Natural killer cell treated with Interleukin-12 subunit alpha and Interleukin-12 subunit beta and Interleukin-15 and Interleukin-18, amount 100 ng/mL, for 72 hours (primary cell): ENCODE measurements around the gene STMP1. TPM values are rescaled to one million over a fixed set of nuclear protein-coding genes. Genes with fewer than 3 reads are reported as not detected.
A peak's percentile ranks its signal among the peaks of the same experiment; 100 is the strongest.
"Not testable (repeated sequence)": the region's sequence is repeated elsewhere in the genome, so short reads cannot be mapped to it uniquely, and the experiment has no call there.

Experiments used
- ATAC-seq, 2 donors: fragments of 150-1000 bp; cut with Tn5 transposase in 1 of 2; sonication (Bioruptor Pico), chemical (Tn5 transposase) in 1 of 2; 2 replicates each; pipeline ENCODE4 v1.10.0; 2021
- DNase-seq: peaks from one replicate; pipeline ENCODE4 v3.0.0; 2022; ENCODE audit warnings: low spot score
- H3K27ac Mint-ChIP-seq, 2 donors: 1 replicate in 1 of 2; 2 replicates in 1 of 2; pipeline ENCODE4 v1.8.0; 2022; ENCODE audit warnings: mixed read lengths in 2 of 2, mild to moderate bottlenecking in 1 of 2, moderate library complexity in 1 of 2
- H3K27me3 Mint-ChIP-seq, 2 donors: 1 replicate in 1 of 2; 2 replicates in 1 of 2; pipeline ENCODE4 v1.8.0; 2022; ENCODE audit warnings: mixed read lengths in 2 of 2
- H3K36me3 Mint-ChIP-seq: one replicate; pipeline ENCODE4 v1.8.0; 2022; ENCODE audit warnings: mixed read lengths
- H3K4me1 Mint-ChIP-seq, 2 donors: 1 replicate in 1 of 2; 2 replicates in 1 of 2; pipeline ENCODE4 v1.8.0; 2022; ENCODE audit warnings: low read depth in 2 of 2, mixed read lengths in 2 of 2, mild to moderate bottlenecking in 1 of 2
- H3K4me3 Mint-ChIP-seq: one replicate; pipeline ENCODE4 v1.8.0; 2022; ENCODE audit warnings: mixed read lengths
- H3K9me3 Mint-ChIP-seq: 2 replicates; pipeline ENCODE4 v1.8.0; 2022; ENCODE audit warnings: mixed read lengths
- total RNA-seq, 2 donors: library from RNA; stranded (reverse); gene quantifications; one replicate each; pipeline ENCODE4 v1.2.3, GENCODE V29; 2022

Gene STMP1
- total RNA-seq, result 10 to 100 TPM; 17.3 to 20.0 TPM

DNA sequence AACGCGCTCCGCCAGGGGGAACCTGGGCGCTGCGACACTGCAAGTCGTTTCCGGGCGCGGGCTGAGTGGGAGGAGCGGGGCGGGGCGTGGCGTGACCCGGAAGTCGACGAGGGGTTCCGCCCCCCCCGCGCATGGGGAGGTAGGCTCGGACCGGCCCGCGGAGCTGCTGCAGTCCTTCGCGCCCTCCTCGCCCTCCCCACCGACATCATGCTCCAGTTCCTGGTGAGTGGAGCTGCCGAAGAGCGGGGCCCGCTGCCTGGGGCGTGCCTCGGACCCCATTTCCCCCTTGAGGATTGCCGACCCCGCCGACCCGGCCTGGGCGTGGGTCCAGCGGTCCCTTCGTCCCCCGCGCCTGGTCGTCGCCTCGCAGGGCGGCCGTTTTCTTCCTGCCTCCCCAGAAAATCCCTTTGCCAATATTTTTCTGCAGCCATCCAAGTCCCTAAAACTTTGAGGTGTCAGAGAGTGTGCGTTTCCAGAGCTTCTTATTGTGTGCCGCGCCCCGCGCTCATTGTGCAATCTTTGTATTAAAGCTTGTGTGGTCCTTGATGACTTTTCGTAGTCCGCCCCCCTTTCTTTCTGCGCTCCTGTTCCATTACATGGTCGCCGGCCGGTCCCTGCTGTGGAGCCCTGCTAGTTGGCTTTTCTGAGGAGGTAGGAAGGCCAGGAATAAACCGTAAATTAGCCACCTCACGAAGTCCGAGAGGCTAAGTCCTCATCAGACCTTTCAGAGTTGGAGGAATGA, at the start of gene STMP1:
Gene STMP1 (plus strand): TSS at position 142 of the 742 bp plus-strand sequence.
- peaks cover 4% of the 10 kb centered on the region for H3K9me3 Mint-ChIP-seq
- H3K4me1 Mint-ChIP-seq, result peaks cover 32 to 38% of the 10 kb centered on the region in 2 donors
- H3K27ac Mint-ChIP-seq, result peak within 1 kb of the TSS; percentile 94 to 95
- H3K4me3 Mint-ChIP-seq, result peak within 1 kb of the TSS; percentile 100
- DNase-seq, result peak; percentile 97
- peaks cover 5% of the 10 kb centered on the region for H3K36me3 Mint-ChIP-seq
- H3K27me3 Mint-ChIP-seq, result peaks cover 0 to 2% of the 10 kb centered on the region in 2 donors
- peak; percentile 97 to 99 for ATAC-seq

DNA sequence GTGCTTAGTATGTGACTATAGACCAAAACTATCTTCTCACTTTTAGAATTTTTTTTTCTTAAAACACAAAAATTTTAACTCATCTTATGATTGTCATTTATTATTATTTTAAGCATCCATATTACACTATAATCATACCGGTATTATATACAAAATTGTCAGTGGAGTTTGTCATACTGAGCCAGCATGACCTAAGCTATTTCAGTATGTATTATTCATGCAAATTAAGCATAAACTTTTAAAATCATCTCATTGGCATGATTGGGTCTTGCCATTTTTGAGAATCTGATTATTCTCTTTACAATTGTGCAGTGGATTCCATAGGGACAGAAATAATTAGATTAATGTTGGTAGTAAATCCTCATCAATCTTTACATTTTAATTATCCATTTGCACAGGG, 46.2 kb upstream of the STMP1 start:
- Mint-ChIP-seq H3K27me3 (no peaks in the 10 kb centered on the region), H3K4me1 (no peaks in the 10 kb centered on the region), H3K36me3 (peaks cover 30% of the 10 kb centered on the region), H3K27ac (no peak overlapping the region), H3K9me3 (no peaks in the 10 kb centered on the region), H3K4me3 (no peak overlapping the region)
- ATAC-seq (no peak), DNase-seq (no peak)

DNA sequence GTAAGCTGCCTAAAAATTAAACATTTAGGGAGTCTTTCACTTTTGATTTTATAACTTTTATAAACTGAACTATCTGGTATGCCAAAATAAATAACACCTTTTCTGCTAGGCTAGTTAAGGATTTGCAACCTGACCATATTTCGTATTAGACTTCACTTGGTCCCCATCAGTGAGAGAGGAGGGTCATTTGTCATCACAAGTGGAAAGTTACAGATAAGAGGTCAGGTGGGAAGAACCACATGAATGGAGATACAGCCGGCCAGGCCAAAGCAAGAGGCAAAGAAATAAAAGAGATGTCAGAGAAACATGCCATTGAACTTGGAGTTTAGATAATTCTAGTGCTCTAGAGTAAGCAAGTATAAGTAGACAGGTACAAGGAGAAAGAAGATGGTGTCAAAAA, 44.5 kb upstream of the STMP1 start:
- Mint-ChIP-seq H3K4me1 (no peaks in the 10 kb centered on the region), H3K9me3 (no peaks in the 10 kb centered on the region), H3K27ac (no peak overlapping the region), H3K4me3 (no peak overlapping the region), H3K27me3 (no peaks in the 10 kb centered on the region), H3K36me3 (peaks cover 26% of the 10 kb centered on the region)
- ATAC-seq (no peak), DNase-seq (no peak)

DNA sequence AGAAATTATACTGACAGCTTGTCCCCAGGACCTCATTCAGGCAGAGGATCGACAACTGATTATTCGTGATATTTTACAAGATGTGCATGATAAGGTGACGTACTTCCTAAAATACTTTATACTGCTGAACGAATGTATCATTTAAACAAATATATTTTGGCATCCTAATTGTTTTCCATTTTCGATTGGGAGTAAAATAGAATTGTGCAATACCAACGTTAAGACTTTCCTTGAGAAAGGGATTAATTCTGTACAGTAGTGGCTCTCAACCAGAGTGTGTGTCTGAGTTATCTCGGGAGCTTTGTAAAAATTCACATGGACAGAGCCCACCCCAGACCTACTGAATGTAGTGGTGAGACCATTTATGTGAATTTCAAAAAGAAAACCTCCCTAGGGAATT, 43.8 kb upstream of the STMP1 start:
- DNase-seq, result no peak
- ATAC-seq, result no peak
- Mint-ChIP-seq H3K36me3 (peaks cover 26% of the 10 kb centered on the region), H3K4me1 (no peaks in the 10 kb centered on the region), H3K27ac (no peak overlapping the region), H3K9me3 (no peaks in the 10 kb centered on the region), H3K4me3 (no peak overlapping the region), H3K27me3 (no peaks in the 10 kb centered on the region)

DNA sequence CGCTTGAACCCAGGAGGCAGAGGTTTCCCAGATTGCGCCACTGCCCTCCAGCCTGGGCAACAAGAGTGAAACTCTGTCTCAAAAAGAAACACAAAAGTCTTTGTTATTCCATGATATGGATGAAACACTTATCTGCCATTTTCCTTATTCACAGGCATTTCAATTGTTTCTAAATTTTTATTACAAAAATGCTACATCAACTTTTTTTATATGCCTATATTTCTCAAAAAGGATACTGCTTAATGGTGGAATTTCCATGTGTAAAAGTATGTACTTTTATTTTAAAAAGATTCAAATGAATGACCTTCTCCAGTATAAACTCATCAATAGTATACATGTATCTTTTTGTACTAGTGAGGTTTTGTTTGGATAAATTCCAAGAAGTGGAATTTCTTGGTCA, 41.9 kb upstream of the STMP1 start:
- Mint-ChIP-seq H3K9me3 (no peaks in the 10 kb centered on the region), H3K36me3 (peaks cover 34% of the 10 kb centered on the region), H3K4me1 (no peaks in the 10 kb centered on the region), H3K27me3 (no peaks in the 10 kb centered on the region), H3K27ac (no peak overlapping the region), H3K4me3 (no peak overlapping the region)
- ATAC-seq, result no peak
- DNase-seq, result no peak

DNA sequence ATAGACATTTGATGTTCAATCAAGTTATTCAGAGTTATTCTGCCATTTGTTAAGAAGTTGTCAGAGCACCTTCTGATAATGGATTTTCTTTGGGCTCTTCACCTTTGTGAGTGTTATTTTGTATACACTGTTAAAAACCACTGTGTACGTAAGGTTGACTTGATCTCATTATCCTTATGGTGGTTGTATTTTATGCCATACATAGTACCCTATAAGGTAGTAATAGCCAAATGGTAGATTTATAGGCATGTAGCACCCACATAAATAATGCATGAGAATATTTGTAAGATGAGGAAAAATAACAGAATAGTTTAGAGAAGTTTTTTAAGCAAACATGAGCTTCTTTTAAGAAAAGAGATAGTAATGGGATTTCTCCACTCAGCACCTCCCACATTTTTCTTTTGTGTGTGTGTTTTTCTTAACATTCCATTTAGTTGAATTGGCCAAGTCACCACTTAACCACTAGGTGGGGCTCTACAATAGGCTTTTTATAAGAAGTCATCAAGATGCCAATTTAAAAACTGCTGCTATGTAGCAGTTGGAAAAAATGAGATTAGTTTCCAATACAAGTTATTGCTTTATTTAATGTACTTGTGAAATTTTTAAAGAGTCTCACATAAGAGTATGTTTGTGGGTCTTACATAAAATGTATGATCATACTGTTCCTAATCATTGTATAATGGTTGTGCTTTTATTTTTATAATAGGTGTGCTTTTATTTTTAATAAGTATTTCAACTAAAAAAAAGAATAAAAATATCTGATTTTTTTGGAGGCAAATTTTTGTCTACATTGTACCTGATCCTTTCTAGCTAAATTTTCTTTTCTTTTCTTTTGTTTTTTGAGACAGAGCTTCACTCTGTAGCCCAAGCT, 41.1 kb upstream of the STMP1 start:
- DNase-seq (no peak), ATAC-seq (no peak)
- no peak overlapping the region for H3K4me3 Mint-ChIP-seq
- no peak overlapping the region for H3K27ac Mint-ChIP-seq
- H3K36me3 Mint-ChIP-seq, result peaks cover 34% of the 10 kb centered on the region
- no peaks in the 10 kb centered on the region for H3K9me3 Mint-ChIP-seq
- H3K4me1 Mint-ChIP-seq, result no peaks in the 10 kb centered on the region
- H3K27me3 Mint-ChIP-seq, result no peaks in the 10 kb centered on the region

DNA sequence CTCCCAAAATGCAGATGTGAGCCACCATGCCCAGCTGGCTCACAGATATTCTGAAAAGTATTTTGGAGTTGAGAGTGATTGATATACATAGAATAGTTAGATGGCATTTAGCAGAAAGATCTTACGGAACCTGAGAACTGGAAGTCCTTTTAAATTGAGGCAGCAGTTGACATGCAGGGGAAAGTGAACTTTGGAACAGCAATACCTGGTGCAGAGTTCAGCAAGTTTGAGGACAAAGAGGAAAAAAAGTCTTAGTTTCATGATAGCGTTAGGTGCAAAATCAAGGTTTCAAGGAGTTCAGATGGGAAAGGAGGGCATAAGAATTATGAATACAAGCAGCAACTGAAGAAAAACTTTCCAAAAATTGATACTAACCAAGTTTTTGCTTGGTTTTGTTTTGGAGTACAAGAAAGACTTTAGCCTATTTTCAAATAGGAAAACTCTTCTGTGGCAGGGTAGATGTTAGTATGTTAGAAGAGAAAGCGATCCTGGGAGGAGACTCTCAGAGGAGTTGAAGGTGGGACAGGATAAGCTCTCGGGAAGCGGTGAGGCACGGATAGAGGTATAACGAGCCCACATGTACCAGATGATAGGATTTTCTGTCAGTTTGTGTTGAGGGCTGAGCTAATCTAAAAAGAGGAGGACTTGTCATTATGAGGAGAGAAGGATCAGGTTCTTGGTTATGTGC, 28.0 kb upstream of the STMP1 start:
- no peak for DNase-seq
- no peaks in the 10 kb centered on the region for H3K9me3 Mint-ChIP-seq
- ATAC-seq, result no peak
- no peak overlapping the region for H3K4me3 Mint-ChIP-seq
- H3K4me1 Mint-ChIP-seq, result no peaks in the 10 kb centered on the region
- no peaks in the 10 kb centered on the region for H3K27me3 Mint-ChIP-seq
- peaks cover 29% of the 10 kb centered on the region for H3K36me3 Mint-ChIP-seq
- H3K27ac Mint-ChIP-seq, result no peak overlapping the region

DNA sequence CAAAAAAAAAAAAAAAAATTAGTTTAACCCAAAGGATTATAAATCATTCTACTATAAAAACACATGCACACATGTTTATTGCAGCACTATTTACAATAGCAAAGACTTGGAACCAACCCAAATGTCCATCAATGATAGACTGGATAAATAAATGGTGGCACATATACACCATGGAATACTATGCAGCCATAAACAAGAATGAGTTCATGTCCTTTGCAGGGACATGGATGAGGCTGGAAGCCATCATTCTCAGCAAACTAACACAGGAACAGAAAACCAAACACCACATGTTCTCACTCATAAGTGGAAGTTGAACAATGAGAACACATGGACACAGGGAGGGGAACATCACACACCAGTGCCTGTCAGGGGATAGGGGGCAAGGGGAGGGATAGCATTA, 22.6 kb upstream of the STMP1 start:
- not testable (repeated sequence) for ATAC-seq, H3K9me3 Mint-ChIP-seq, H3K27me3 Mint-ChIP-seq, H3K27ac Mint-ChIP-seq, H3K4me3 Mint-ChIP-seq, DNase-seq, H3K4me1 Mint-ChIP-seq
- H3K36me3 Mint-ChIP-seq, result peaks cover 19% of the 10 kb centered on the region

DNA sequence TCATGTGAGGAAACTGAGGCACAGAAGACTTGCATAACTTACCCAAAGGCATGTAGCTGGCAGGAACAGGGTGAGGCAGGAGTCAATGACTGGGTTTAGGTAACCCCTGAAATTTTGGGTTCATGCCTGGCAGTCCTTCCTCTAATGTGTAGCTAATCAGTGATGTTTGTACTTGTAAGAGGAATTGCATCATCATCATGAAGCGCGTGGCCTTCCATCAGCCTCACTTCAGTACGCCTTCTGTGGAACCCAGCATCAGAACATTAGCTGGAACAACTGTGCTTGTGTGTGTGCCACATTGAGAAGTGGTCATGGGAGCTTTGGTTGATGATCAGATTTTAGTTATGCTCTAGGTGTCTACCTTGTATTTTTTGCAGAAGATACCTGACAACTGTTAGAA, 18.2 kb upstream of the STMP1 start:
- no peak overlapping the region for H3K4me3 Mint-ChIP-seq
- no peak for ATAC-seq
- peaks cover 0 to 3% of the 10 kb centered on the region in 2 donors for H3K4me1 Mint-ChIP-seq
- peaks cover 14% of the 10 kb centered on the region for H3K36me3 Mint-ChIP-seq
- H3K27me3 Mint-ChIP-seq, result no peaks in the 10 kb centered on the region
- DNase-seq, result no peak
- no peak overlapping the region for H3K27ac Mint-ChIP-seq
- H3K9me3 Mint-ChIP-seq, result no peaks in the 10 kb centered on the region

DNA sequence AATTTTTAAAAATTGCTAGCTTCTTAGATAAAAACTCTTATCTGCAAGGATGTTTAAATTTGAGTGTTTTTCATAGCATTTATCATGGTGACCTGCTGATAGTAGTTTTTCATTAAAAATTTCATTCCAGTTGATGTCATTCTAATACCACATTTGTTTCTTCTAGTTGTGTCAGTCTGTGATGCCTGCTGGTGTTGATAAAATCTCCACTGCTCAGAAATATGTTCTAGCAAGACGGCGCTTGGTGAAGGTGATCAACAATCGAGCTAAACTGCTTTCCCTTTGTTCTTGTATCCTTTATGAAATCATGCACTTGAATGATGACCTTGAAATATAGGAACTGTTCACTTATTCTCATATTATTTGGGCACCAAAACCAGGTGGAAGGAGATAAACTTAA, 17.6 kb upstream of the STMP1 start:
- Mint-ChIP-seq H3K36me3 (peaks cover 14% of the 10 kb centered on the region), H3K4me3 (no peak overlapping the region), H3K27ac (no peak overlapping the region), H3K4me1 (peaks cover 0 to 3% of the 10 kb centered on the region in 2 donors), H3K9me3 (no peaks in the 10 kb centered on the region), H3K27me3 (no peaks in the 10 kb centered on the region)
- ATAC-seq (no peak), DNase-seq (no peak)

DNA sequence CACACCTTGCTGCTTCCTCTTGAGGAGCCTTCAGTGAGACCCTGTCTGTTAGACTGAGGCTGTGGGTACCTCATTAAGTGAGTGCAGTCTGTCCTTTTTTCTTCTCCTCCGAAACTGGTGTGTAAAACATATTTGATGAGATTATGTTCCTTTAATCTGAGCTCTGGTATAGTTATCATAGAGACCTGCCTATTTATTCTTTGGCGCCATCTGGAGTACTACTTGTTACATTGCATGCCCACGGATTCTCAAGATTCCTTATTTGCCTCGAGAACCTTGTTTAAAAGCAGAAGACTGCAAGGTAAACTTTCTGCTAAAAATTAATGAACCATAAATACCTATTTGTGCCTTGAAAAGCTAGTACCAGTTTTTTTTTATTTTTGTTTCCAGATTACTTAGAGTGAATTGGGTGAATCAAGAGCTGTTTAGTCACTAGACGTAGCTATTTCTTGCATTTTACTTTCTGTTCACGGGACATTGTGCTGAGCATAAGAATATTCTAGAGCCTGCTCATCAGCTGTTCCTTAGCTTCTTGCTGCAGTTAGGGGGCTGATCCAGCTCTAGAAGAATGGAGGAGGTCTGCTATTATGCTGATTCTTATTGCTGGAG, 16.9 kb upstream of the STMP1 start:
- Mint-ChIP-seq H3K27ac (no peak overlapping the region), H3K27me3 (no peaks in the 10 kb centered on the region), H3K36me3 (peaks cover 14% of the 10 kb centered on the region), H3K9me3 (no peaks in the 10 kb centered on the region), H3K4me3 (no peak overlapping the region), H3K4me1 (peaks cover 0 to 3% of the 10 kb centered on the region in 2 donors)
- ATAC-seq, result no peak
- no peak for DNase-seq

DNA sequence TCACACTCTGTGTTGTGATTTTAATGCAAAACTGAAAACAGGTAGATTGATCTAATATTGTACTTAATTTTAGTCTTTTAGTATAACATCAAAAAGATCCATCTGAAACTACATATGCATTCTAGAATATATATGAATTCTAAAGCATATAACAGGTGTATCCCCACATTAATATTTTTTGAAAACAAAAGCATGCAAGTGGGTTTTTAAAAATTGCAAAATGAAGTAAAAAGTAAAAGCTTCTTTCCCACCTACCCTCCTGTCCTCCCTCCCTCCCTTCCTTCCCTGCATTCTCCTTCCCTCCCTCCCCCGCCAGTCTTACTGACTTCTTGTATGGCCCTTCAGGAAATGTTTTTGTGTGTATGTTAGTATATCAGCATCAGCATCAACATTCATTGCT, 14.6 kb upstream of the STMP1 start:
- ATAC-seq (no peak), DNase-seq (no peak)
- Mint-ChIP-seq H3K36me3 (peaks cover 14% of the 10 kb centered on the region), H3K4me1 (peaks cover 0 to 3% of the 10 kb centered on the region in 2 donors), H3K27ac (no peak overlapping the region), H3K4me3 (no peak overlapping the region), H3K27me3 (no peaks in the 10 kb centered on the region), H3K9me3 (no peaks in the 10 kb centered on the region)

DNA sequence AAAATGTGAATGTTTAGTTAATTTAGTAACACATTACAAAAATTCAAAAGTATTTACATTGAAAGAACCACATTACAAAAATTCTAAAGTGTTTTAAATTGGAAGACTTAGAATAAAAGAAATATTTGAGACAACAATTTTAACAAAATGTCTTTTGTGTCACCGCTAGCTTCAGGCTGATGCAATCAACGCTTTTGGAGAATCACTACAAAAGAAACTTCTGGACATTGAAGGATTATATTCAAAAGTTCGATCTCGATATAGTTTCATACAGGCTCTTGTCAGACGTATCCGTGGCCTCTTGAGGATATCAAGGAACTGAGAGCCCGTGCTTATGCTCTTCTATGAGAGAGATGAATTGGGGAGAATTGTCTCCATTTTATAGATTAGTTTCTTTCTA, 14.1 kb upstream of the STMP1 start:
- no peak for DNase-seq
- H3K4me1 Mint-ChIP-seq, result peaks cover 0 to 3% of the 10 kb centered on the region in 2 donors
- H3K36me3 Mint-ChIP-seq, result peaks cover 14% of the 10 kb centered on the region
- no peak overlapping the region for H3K4me3 Mint-ChIP-seq
- no peaks in the 10 kb centered on the region for H3K9me3 Mint-ChIP-seq
- H3K27ac Mint-ChIP-seq, result no peak overlapping the region
- ATAC-seq, result no peak
- H3K27me3 Mint-ChIP-seq, result no peaks in the 10 kb centered on the region
